Astrocyte of the spinal cord (primary cell): ENCODE data around the gene DNER.
"Not testable (repeated sequence)": the region's sequence is repeated elsewhere in the genome, so short reads cannot be mapped to it uniquely, and the experiment has no call there.

Experiments used
- DNase-seq: peaks from one replicate; pipeline ENCODE4 v3.0.0; 2011; ENCODE audit warnings: low read depth, low spot score
- H3K4me3 ChIP-seq: 2 replicates; pipeline ENCODE4 v1.5.1; 2011; ENCODE audit warnings: low read depth, mild to moderate bottlenecking, low read length, moderate library complexity
- in situ Hi-C: cut with HindIII; loops from 2 replicates; pipeline ENCODE4 v1.10.0; 2017; ENCODE audit warnings: low sequenced_read_pairs
- TF ChIP-seq, protein P1 (sequence below): IDR thresholded peaks from 2 replicates; pipeline ENCODE4 v1.5.1; 2012; ENCODE audit warnings: low read depth, mild to moderate bottlenecking, low read length, inconsistent platforms

Gene DNER

DNA sequence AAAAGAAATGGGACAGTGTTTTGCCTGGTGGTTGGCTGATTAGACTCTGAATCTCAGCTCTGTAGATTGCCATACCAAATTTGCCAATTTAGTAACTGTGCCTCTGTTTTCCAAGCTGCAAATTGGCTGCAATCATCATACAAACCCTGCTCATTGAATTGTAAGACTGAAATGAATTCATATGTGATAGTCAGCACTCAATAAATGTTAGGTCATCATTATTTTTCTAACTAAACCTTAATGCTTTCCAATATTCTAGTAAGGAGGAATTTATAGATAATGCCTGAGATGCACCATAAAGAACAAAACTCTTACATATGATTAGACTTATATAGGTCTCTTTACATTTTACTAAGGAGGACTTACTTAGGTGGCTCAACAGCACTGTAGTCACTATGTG lies 85.3 kb downstream of the DNER start:
- in situ Hi-C loops, result no loop called here
- H3K4me3 ChIP-seq, result no peak overlapping the region
- TF ChIP-seq, protein P1, sequence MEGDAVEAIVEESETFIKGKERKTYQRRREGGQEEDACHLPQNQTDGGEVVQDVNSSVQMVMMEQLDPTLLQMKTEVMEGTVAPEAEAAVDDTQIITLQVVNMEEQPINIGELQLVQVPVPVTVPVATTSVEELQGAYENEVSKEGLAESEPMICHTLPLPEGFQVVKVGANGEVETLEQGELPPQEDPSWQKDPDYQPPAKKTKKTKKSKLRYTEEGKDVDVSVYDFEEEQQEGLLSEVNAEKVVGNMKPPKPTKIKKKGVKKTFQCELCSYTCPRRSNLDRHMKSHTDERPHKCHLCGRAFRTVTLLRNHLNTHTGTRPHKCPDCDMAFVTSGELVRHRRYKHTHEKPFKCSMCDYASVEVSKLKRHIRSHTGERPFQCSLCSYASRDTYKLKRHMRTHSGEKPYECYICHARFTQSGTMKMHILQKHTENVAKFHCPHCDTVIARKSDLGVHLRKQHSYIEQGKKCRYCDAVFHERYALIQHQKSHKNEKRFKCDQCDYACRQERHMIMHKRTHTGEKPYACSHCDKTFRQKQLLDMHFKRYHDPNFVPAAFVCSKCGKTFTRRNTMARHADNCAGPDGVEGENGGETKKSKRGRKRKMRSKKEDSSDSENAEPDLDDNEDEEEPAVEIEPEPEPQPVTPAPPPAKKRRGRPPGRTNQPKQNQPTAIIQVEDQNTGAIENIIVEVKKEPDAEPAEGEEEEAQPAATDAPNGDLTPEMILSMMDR, result no peak
- no peak for DNase-seq

GRCh38 chr2:229627728-229628127 lies 86.6 kb downstream of the DNER start:
- in situ Hi-C loops, result no loop called here
- no peak for DNase-seq
- TF ChIP-seq, protein P1, result no peak
- no peak overlapping the region for H3K4me3 ChIP-seq

DNA sequence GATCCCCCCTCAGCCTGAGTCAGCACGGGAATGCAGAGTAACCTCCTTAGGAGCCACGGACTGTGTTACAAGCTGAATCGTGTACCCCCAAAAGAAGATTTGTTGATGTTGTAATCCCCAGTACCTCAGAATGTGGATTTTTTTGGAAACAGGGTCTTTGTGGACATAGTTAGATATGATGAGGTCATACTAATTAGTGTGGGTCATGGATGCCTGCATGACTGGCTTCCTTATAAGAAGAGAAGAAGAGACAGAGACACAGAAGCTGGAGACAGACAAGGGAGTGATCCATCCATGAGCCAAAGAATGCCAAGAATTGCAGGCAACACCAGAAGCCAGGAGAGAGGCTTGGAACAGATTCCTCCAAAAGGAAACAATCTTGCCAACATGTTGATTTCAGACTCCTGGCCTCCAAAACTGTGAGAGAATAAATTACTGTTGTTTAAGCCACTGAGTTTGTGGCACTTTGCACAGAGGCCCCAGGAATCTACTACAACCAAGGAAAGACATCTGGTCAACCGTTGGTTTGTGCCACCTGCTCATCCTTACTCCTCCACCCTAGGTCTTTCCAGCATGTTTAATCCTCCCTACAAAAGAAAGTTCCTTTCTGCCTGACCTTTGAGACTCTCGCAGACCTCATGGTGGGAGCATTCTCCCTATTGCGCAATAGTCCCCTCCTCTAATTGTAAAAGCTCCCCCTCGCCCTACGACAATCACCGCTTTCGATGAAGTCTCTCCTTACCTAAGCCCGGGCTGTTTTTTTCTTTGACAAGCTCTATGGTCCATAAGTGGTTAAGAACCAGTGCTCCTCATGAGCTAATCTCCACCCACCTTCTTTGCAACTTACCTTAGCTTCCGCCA lies 91.6 kb downstream of the DNER start:
- in situ Hi-C loops, result no loop called here
- DNase-seq, result no peak
- TF ChIP-seq, protein P1, result no peak
- H3K4me3 ChIP-seq, result no peak overlapping the region

DNA sequence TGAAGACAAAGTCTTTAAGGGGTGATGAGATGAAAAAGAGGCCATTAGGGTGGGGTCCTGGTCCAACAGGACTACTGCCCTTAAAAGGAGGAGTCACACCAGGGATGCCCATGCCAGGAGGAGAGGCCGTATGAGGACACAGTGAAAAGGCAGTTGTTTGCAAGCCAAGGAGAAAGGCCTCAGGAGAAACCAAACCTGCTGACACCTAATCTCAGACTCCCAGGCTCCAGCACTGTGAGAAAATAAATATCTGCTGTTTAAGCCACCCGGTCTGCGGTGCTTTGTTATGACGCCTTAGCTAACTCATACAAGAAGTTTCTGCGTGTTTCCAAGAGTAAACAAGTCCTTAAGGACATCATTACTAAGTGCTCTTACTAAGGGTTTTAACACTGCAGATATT lies 93.6 kb downstream of the DNER start:
- no peak for DNase-seq
- in situ Hi-C loops, result no loop called here

GRCh38 chr2:229620289-229620688 lies 94.1 kb downstream of the DNER start:
- DNase-seq, result no peak
- no peak overlapping the region for H3K4me3 ChIP-seq
- in situ Hi-C loops, result no loop called here
- TF ChIP-seq, protein P1, result no peak

More for the DNA sequence above, 93.6 kb downstream of the DNER start:
- H3K4me3 ChIP-seq, result no peak overlapping the region
- TF ChIP-seq, protein P1, result no peak

DNA sequence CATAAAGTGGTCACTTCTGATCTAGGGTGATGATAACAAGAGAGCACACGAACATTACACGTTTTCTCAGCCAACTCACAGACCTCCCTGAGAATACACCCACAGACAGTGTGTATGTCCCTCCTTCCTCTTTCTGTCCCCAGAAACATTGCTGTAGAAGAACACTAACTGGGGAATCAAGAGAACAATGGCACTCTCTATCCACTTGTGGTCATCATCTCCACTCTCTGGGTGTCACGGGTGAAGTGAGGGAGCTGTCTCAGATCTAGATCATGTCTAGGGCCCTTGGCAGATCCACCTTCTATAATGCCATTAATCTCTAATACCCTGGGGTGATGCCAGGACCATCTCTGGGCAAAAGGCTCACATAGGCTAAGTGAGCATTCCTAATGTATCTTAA lies 97.9 kb downstream of the DNER start:
- H3K4me3 ChIP-seq, result no peak overlapping the region
- no peak for DNase-seq
- in situ Hi-C loops, result no loop called here
- TF ChIP-seq, protein P1, result no peak

DNA sequence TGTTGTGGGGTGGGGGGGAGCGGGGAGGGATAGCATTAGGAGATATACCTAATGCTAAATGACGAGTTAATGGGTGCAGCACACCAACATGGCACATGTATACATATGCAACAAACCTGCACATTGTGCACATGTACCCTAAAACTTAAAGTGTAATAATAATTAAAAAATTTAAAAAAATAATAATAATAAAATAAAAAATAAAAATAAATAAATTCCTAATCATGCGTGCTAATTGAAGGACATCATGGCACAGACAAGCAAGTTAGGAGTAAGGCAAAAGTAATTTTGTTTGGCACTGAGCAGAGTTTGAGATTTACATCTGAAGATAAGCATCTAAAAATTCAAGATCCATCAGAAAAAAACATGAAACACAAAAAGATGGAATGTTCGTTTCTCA lies 100.3 kb downstream of the DNER start:
- in situ Hi-C loops, H3K4me3 ChIP-seq, DNase-seq: not testable (repeated sequence)
